GM21576 (cell line): ENCODE data around the gene ABCA2.

ENCODE experiments used
- ATAC-seq: cut with Tn5 transposase; IDR thresholded peaks from one replicate; pipeline ENCODE4 v1.9.1; 2021; ENCODE audit warnings: mild to moderate bottlenecking, moderate library complexity; ENCODE audit not compliant: unreplicated experiment

The ABCA2 gene

GRCh38 chr9:137027369-137028262 is at the start of gene ABCA2:
Gene ABCA2, minus strand, starts transcription at chr9:137028237. Its CDS starts 97 bp downstream, at chr9:137028140.
- ATAC-seq = no peak

DNA sequence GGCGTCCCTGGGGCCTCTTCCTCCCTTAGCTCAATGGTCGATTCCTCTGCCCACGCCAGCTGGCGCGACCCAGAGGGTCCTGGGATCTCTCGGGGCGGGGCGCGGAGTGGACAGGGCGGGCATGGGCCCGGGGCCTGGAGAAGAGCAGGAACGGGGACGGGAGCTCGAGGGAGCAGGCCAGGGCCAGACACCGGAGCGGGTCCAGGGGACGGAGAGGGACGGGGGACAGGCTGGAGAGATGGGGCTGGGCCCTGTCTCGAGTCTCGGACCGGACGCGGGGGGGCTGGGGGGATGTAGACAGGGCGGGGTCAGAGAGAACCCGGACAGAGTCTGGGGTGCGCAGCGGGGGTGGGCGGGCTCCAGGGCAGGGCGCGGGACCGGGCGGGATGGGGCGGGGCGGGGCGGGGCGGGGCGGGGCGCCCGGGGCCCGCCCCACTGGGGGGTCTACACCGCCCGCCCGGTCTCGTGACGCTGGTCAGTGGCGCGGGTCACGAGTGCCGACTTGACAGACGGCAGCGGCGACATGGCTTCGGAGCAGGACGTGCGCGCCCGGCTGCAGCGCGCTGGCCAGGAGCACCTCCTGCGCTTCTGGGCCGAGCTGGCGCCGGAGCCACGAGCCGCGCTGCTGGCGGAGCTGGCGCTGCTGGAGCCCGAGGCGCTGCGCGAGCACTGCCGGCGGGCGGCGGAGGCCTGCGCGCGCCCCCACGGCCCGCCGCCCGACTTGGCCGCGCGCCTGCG is 49.1 kb upstream of the ABCA2 start, which contains the start of gene UAP1L1:
TSS of gene UAP1L1 (plus strand) at position 508 of the 738 bp plus-strand sequence. CDS start at position 524, 16 bp downstream.
- ATAC-seq = peak; percentile 56

DNA sequence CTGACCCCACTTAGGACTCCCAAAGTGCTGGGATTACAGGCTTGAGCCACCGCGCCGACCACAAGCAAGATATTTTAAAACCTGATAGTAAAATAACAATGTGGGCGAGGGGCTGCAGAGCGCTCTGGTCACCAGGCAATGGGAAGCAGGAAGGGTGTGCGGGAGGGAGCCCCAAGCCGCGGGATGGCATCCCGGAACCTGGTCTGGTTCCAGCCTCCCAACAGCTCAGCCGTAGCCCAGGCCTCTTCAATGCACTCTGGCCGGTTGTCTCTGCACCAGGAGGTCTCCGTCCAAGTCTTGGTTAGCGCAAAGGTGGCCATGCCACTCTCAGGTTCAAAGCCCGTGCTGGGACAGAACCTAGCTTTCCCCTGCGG is 48.6 kb upstream of the ABCA2 start:
- ATAC-seq = no peak

DNA sequence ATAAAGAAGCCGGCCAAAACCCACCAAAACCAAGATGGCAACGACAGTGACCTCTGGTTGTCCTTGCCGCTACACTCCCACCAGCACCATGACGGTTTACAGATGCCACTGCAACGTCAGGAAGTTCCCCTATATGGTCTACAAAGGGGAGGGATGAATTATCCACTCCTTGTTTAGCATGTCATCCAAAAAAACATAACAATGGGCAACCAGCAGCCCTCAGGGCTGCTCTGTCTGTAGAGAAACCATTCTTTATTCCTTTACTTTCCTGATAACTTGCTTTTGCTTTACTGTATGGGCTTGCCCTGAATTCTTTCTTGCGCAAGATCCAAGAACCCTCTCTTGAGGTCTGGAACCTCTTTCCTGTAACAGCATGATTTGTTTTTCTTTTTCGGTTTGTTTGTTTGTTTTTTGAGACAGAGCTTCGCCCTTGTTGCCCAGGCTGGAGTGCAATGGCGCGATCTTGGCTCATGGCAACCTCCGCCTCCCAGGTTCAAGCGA is 47.3 kb upstream of the ABCA2 start:
- ATAC-seq = no peak

DNA sequence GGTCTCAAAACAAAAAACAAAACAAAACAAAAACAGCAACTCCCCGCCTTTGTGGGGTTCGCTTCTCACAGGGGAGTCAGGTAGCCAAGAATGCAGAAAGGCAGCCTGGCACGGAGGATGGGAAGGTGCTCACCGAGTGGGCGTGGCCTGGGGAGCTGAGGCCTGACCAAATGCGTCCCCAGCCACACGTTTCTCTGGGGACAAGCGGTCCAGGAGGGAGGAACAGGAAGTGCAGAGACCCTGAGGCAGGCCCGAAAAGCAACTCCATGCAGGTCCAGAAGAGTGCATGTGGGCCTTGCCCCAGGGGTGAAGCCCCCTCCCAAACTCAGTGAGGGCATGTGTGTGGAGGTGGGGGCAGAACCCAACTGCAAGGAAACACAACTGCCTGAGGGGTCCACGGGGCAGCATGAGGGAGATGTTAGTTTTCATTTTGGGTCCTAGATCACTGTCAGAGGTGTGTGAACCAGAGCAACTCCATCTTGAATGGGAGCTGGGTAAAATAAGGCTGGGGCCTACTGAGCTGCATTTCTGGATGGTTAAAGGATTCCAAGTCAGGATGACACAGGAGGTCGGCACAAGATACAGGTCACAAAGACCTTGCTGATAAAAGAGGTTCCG is 46.7 kb upstream of the ABCA2 start:
- ATAC-seq = no peak

DNA sequence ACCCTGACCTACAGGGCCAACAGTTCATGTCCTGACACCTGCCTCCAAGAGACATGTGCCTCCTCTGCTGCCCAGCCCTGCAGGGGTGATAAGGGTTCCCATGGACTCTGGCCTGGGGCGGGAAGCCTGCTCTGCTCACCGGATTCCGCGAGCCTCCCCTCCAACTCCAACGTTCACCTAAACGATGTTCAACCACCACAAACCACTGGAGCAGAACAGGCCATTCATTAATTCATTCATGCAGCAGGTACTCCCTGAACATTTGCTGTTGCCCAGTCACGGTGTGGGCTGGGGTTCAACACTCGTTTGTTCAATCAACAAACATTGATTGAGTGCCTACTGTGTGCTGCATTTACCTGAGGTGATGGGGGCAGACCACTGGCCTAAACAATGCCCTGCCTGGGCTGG is 46.0 kb upstream of the ABCA2 start:
- ATAC-seq = no peak

- ATAC-seq = no peak
Observed at GRCh38 chr9:137071282-137071681, 43.2 kb upstream of the ABCA2 start.

DNA sequence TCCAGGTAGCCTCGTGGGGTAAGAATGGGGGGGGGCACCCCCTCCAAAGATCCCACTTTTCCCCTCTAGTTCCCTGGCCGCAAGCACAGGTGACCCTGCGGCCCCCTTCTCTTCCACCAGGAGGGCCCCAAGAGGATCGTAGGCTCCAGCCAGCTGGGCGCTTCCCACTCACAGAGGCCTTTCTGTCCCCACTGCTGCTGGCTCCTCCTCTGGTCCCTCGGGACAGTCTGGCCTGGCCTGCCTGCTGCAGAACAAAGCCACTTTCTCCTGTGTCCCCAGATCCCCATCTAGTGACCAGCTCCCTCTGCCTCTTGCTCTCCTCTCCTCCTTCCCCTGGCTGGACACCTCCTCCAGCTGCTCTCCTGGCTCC is 42.9 kb upstream of the ABCA2 start:
- ATAC-seq = no peak

GRCh38 chr9:137070201-137070905 is 42.3 kb upstream of the ABCA2 start, which contains the start of gene SAPCD2:
Gene SAPCD2, minus strand, starts transcription at chr9:137070557. Its CDS starts 97 bp downstream, at chr9:137070460.
- ATAC-seq = peak; percentile 71

DNA sequence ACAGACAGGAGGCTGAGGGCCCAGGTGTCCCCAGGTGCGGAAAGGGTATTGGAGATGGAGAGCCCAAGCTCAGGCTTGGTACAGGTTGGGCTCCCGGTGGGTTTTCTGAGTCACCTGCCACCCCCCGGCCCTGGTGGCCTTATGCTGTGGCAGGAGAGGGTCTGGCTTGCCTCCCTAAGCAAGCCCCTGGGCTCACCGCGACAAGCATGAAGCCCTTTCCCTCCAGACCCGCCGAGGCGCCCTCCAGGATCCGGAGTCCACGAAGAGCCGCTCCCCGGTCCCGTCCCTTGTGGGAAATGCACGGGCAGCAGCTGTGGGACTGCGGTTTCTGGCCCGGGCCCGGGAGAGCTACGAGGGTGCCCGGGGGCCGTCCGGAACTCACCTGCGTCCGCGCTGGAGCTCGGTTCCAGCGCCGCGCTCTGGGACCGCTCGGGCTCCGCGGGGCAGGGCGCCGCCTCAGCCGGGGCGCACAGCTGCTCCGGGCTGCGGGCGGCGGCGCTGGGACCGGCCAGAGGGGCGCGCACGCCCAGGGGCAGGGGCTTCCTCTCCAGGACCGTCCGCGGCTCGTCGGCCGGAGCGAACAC is 41.6 kb upstream of the ABCA2 start:
- ATAC-seq = no peak

GRCh38 chr9:137068539-137069507 is 40.8 kb upstream of the ABCA2 start:
- ATAC-seq = no peak

DNA sequence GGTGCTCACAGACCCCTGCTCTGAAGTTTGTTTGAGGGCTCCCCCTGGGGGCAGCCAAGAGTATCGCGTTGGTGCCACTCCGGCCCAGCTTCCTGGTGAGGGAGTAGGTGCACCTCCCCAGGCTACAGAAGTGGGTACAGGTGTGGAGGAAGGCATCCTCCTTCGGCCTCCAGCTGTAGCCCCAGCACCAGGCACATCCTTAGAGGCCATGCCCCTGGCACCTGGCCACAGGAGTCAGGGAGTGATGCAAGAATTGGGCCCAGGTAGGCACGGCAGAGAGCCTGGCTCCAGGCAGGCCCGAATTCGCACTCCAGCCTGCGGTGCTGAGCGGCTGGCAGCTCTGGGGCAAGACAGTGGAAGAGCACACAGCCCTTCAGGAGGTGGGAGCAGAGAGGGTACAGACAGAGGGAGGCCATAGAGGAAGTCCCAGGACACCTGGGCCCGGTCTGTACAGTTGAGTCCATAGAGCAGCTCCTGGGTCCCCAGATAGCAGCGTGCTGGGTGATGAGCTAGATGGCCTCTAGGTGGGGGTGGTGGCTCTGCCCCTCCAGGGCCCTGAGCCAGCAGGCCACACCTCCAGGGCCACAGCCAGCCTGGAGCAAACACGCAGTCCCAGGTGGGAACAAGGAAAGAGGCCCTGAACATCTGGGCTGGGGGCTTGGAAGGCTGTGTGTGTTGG is 40.0 kb upstream of the ABCA2 start:
- ATAC-seq = no peak

DNA sequence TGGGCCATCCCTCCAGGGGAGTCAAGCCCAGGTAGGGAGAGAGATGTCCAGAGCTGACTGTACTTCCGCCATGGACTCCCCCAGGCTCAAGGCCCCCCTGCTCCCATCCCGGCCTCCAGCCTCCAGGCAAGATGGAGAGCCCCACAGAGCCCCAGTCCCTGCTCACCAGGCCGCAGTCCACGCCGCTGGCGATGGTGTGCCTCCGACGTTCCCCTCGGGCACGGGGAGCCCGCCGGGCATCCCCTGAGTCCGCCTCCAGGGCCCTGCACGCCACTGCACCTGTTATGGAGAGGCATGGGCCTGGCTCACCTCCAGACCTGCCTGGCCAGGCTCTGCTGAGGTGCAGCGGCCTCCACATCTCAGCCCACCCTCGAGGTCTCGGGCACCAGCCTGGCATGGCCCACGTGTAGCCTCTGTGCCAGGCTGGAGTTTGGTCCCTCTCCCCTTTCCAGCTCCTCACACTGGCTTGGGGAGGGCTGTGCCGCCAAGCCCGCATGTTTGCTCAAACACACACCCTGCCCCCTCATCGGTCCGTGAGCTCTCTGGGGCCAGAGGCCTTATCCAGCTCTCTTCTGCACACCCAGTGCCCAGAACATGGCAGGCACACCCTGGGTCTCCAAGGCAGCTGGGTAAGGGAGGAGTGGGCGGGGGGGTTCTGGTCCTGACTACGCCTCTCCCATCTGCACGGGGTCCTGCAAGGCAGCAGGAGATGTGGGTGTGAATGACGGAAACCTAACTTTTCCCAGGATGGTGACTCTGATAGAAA is 38.2 kb upstream of the ABCA2 start:
- ATAC-seq = no peak

DNA sequence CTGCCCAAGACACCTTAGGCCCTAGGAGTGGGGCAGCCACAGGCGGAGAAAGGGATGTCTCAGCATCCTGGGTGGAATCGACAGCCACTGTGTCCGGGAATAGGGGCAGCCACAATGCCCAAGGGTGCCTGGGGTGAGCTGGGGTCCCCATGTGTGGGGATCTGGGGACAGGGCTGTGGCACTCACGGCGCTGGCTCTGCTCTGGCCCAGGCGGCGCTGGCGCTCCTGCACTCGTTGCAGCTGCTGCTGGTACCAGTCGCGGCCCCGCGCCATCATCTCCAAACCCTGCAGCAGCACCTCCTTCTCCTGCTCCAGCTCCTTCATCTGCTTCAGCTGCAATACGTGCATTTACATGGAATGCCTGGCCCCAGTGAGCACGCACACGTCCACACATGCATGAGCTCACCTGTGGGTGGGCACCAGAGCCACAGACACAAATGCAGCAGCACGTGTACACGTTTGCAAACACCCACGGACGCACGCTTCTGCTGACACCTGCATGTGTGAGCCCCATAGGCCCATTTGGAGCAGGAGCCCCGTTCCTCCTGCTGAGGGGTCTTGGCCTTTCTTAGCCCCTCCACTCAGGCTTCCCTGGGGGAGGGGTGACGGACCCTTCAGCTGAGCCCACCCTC is 37.4 kb upstream of the ABCA2 start:
- no peak for ATAC-seq

DNA sequence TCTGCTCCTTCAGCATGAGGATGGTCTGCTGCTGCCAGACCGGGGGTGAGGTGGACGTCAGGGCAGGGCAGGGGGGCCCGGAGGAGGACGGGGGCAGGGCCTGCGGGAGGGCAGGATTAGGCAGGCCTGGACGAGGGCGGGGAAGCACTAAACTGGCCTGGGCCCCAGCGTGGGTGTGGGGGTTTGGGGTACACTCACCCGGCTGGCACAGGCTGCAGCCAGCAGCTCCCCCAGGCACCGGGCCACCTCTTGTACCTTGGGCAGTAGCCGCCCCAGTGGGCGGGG is 36.8 kb upstream of the ABCA2 start:
- no peak for ATAC-seq

DNA sequence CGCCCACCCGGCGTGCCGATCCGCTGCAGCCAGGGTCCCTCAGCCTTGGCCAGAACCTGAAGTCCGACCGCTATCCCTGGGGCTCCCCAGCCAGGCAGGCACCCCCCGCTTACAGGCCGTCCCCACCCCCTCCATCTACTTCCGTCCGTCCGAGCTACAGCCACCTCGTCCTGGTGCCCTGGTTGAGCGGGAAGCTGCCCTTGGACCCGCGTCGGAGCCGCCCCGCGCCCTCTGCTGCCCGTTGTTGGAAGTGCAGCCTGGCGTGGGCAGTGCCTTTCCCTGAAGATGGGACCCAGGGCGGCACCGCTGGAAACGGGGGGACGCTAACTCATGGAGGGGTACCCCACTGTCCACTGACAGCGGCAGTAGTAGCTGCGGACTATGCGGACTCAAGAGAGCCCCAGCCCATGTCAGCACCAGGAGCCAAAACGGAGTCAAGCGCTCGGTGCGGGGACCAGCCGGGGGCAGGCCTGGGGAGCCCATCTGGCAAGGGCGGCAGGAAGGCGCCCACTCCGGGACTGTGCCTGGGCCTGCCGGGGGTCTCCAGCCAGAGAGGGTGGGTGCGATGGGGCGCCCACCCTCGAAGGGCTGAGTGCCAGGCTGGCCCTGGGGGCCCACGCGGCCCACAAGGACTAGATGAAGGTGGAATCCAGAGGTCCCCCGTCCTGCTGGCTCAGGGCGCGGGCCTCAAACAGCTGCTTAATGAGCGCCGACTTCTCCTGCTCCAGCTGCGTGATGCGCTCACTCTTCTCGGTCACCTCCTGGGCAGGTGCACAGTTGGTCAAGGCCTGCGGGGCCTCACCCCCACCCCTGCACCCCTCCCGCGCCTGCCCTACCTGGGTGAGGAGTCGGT is 36.2 kb upstream of the ABCA2 start:
- ATAC-seq = no peak
